Cardiac muscle cell (in vitro differentiated cells and primary cell): Measurements from ENCODE around the gene COG1. TPM values are rescaled to one million over a fixed set of nuclear protein-coding genes. Genes with fewer than 3 reads are reported as not detected.

Source experiments
- DNase-seq, 2 donors: peaks; one replicate each; pipeline versions ENCODE4 v3.0.0 to v3.0.0-alpha.2; 2010 to 2017; ENCODE audit warnings: low read depth in 1 of 2, low spot score in 1 of 2
- H3K27ac ChIP-seq: fragments of 200-600 bp; sonication (generic); 2 replicates; pipeline ENCODE4 v1.5.1; 2016
- H3K27me3 ChIP-seq: fragments of 200-600 bp; sonication (generic); 2 replicates; pipeline ENCODE4 v1.6.0; 2016; ENCODE audit warnings: control low read depth
- H3K36me3 ChIP-seq: fragments of 200-600 bp; sonication (generic); 2 replicates; pipeline ENCODE4 v1.5.1; 2016; ENCODE audit warnings: control low read depth
- H3K4me1 ChIP-seq: fragments of 200-600 bp; sonication (generic); 2 replicates; pipeline ENCODE4 v1.8.1; 2017; ENCODE audit warnings: low read depth, mild to moderate bottlenecking, mixed run types
- H3K4me3 ChIP-seq: fragments of 200-600 bp; sonication (generic); 2 replicates; pipeline ENCODE4 v1.5.1; 2016; ENCODE audit warnings: mild to moderate bottlenecking
- H3K9me3 ChIP-seq: fragments of 200-600 bp; sonication (generic); 2 replicates; pipeline ENCODE4 v1.5.1; 2017; ENCODE audit warnings: low read depth, mild to moderate bottlenecking, control low read depth
- polyA plus RNA-seq: library from polyadenylated mRNA; unstranded; fragments of >200 nt; fragmentation: Nextera tagmentation; extraction: Ambion mirVana; gene quantifications from 2 replicates; pipeline ENCODE4 v1.2.1, GENCODE V29; 2016
- total RNA-seq: library from RNA; depleted of rRNA; stranded (reverse); fragments of >200 nt; gene quantifications from 2 replicates; pipeline ENCODE4 v1.2.3, GENCODE V29; 2016
- TF ChIP-seq, protein P1 (sequence below): IDR thresholded peaks from 2 replicates; pipeline ENCODE4 v1.5.1; 2012; ENCODE audit warnings: low read depth, mild to moderate bottlenecking, low read length

The COG1 gene
- total and polyA plus RNA-seq, 2 experiments from 2014 or later: 37.9 to 42.4 TPM

DNA sequence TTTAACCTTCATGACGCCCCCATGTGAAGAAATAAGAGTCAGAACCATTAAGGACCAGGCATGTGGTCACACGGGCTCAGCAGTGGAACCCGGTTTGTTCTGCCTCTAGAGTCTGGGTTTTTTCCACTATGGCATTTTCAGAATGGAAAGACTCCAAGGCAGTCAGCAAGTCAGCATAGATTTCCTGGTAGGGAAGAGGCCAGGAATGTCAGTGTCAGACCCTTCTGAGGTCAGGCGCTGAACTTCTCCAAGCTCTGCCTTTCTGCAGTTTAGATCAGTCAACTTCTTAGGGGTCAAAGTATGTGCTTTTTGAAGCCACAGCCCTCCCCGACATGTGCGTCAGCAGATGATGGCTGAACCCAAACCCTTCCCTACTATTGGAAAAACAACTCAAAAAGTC is 24.2 kb upstream of the COG1 start:
- H3K27me3 ChIP-seq: peaks cover 43% of the 10 kb centered on the region
- H3K4me1 ChIP-seq: peaks cover 4% of the 10 kb centered on the region
- H3K36me3 ChIP-seq: no peaks in the 10 kb centered on the region
- DNase-seq: no peak
- TF ChIP-seq, protein P1, sequence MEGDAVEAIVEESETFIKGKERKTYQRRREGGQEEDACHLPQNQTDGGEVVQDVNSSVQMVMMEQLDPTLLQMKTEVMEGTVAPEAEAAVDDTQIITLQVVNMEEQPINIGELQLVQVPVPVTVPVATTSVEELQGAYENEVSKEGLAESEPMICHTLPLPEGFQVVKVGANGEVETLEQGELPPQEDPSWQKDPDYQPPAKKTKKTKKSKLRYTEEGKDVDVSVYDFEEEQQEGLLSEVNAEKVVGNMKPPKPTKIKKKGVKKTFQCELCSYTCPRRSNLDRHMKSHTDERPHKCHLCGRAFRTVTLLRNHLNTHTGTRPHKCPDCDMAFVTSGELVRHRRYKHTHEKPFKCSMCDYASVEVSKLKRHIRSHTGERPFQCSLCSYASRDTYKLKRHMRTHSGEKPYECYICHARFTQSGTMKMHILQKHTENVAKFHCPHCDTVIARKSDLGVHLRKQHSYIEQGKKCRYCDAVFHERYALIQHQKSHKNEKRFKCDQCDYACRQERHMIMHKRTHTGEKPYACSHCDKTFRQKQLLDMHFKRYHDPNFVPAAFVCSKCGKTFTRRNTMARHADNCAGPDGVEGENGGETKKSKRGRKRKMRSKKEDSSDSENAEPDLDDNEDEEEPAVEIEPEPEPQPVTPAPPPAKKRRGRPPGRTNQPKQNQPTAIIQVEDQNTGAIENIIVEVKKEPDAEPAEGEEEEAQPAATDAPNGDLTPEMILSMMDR: no peak
- no peak overlapping the region for H3K4me3 ChIP-seq
- H3K9me3 ChIP-seq: no peaks in the 10 kb centered on the region
- no peak overlapping the region for H3K27ac ChIP-seq

DNA sequence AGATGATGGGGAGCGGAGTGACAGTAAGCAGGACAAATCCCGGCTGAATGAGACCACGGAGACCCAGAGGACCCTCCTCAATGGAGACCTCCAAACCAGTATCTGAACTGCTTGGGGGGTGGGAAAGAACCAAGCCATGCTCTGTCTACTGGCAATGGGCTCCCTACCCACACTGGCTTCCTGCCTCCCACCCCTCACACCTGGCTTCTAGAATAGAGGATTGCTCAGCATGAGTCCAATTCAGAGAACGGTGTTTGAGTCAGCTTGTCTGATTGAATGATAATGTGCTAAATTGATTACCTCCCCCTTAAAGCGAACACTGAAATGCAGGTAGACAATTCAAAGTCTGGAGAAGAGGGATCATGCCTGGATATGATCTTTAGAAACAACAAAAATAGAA is 22.5 kb upstream of the COG1 start:
- TF ChIP-seq, protein P1: no peak
- DNase-seq: no peak
- H3K4me3 ChIP-seq: no peak overlapping the region

DNA sequence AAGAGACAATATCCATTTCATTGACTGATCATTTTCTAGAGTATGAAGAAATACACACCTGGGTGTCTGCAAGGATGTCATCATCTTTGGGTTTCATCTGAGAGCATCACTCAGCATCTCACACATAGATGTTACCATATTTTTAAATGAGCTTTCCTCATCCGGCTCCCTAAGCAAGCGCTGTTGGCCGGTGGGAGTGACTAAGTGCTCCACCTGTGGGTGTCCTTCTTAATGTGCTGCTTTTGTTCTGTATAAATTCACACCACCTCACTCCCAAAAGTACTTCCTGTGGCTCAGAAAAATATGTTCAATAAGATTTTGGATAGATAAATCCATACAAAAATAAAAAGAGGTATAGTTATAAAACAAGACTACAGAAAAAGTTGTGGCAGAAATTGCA is 20.6 kb upstream of the COG1 start:
- TF ChIP-seq, protein P1: no peak
- no peak for DNase-seq

More for the DNA sequence above, 22.5 kb upstream of the COG1 start:
- Histone ChIP-seq H3K9me3 (no peaks in the 10 kb centered on the region), H3K4me1 (no peaks in the 10 kb centered on the region), H3K27me3 (peaks cover 30% of the 10 kb centered on the region), H3K36me3 (no peaks in the 10 kb centered on the region), H3K27ac (no peak overlapping the region)

DNA sequence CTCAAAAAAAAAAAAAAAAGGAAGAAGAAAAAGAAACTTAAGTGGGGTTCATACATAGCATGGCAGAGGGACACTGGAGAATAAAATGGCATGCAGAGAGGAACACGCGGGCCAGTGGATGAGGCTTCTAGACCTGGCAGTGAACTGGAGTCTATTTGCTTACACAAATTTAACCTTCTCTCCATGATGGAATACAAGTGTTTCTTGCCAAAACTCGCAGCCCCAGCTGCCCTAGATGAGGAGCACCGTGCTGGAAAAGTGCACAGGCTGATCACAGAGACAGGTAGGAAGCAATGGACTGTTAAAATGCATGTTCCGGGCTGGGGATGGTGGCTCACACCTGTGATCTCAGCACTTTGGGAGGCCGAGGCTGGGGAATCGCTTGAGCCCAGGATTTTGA is 18.7 kb upstream of the COG1 start:
- TF ChIP-seq, protein P1: no peak
- Histone ChIP-seq H3K27ac (no peak overlapping the region), H3K9me3 (no peaks in the 10 kb centered on the region), H3K4me3 (no peak overlapping the region), H3K4me1 (no peaks in the 10 kb centered on the region), H3K36me3 (no peaks in the 10 kb centered on the region), H3K27me3 (no peaks in the 10 kb centered on the region)
- no peak for DNase-seq

More for the DNA sequence above, 20.6 kb upstream of the COG1 start:
- no peak overlapping the region for H3K27ac ChIP-seq
- H3K27me3 ChIP-seq: peaks cover 10% of the 10 kb centered on the region
- H3K4me3 ChIP-seq: no peak overlapping the region
- no peaks in the 10 kb centered on the region for H3K36me3 ChIP-seq
- H3K4me1 ChIP-seq: no peaks in the 10 kb centered on the region
- H3K9me3 ChIP-seq: no peaks in the 10 kb centered on the region

DNA sequence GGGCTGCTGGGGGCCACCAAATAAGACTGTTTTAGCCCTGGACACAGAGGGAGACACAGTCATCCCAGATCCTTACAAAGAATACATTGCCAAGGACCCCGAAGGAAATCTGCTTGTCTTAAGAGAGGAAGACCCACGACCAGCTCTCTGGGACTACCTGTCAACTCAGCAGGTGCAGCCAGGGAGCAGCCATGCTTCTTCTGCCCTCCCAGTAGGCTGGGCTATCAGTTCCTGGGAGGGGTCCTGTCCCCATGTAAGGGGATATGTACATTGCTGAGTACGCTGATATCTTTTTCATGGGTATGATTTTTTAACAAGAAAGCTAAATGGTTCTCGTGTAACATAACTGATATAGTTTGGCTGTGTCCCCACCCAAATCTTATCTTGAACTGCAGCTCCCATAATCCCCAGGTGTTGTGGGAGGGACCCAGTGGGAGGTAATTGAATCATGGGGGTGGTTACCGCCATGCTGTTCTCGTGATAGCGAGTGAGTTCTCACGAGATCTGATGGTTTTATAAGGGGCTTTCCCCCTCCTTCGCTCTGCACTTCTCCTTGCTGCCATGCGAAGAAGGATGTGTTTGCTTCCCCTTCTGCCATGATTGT is 16.8 kb upstream of the COG1 start:
- H3K27ac ChIP-seq: no peak overlapping the region
- H3K9me3 ChIP-seq: no peaks in the 10 kb centered on the region
- H3K27me3 ChIP-seq: no peaks in the 10 kb centered on the region
- H3K4me3 ChIP-seq: no peak overlapping the region
- H3K4me1 ChIP-seq: no peaks in the 10 kb centered on the region
- H3K36me3 ChIP-seq: no peaks in the 10 kb centered on the region
- DNase-seq: no peak
- TF ChIP-seq, protein P1: no peak
